ENCODE results near the gene PHACTR3.

DNA sequence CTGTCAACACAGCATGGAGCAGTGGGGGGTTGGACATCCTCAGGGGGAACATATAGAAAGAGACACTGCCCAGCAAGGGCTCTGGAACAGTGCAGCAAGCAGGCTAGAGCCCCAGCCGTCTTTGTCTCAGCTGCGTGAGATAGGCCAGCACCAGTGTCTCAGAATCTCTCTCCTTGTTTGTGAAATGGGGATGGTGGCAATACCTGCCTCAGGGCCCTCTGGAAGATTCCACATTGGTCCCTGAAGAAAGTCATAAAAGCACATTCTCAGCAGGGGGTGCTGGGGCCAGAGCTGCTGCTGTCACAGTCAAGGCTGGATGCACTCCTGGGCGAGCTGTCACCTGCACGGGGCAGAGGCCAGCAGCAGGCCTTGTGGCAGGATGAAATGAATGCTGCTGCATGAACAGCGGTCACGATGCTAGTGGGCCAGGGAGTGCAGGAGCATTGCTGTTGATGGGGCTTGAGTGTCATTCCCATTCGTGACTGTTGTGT, 207.4 kb downstream of the PHACTR3 start:
- TF ChIP-seq, protein P1, sequence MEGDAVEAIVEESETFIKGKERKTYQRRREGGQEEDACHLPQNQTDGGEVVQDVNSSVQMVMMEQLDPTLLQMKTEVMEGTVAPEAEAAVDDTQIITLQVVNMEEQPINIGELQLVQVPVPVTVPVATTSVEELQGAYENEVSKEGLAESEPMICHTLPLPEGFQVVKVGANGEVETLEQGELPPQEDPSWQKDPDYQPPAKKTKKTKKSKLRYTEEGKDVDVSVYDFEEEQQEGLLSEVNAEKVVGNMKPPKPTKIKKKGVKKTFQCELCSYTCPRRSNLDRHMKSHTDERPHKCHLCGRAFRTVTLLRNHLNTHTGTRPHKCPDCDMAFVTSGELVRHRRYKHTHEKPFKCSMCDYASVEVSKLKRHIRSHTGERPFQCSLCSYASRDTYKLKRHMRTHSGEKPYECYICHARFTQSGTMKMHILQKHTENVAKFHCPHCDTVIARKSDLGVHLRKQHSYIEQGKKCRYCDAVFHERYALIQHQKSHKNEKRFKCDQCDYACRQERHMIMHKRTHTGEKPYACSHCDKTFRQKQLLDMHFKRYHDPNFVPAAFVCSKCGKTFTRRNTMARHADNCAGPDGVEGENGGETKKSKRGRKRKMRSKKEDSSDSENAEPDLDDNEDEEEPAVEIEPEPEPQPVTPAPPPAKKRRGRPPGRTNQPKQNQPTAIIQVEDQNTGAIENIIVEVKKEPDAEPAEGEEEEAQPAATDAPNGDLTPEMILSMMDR (IDR thresholded peaks at IDR 0.05; ENCODE audit: low read length) = no peak
- no peak for TF ChIP-seq EZH2 (IDR thresholded peaks at IDR 0.05; ENCODE audit: borderline replicate concordance, low read length)

Measured in OCI-LY1 (cell line).